H1 (cell line): ENCODE measurements around the gene OPHN1. TPM values are rescaled to one million over a fixed set of nuclear protein-coding genes. Genes with fewer than 3 reads are reported as not detected.

Source experiments
- CHD1 ChIP-seq: IDR thresholded peaks from 2 replicates; pipeline ENCODE4 v1.6.1; 2012; ENCODE audit warnings: low read depth, low read length, improper control_type of control experiment
- RBBP5 ChIP-seq: IDR thresholded peaks from 2 replicates; pipeline ENCODE4 v1.7.1; 2012; ENCODE audit warnings: low read depth, mild to moderate bottlenecking, inconsistent platforms, low read length, moderate library complexity, borderline replicate concordance
- SAP30 ChIP-seq: fragments of 300-600 bp; sonication (generic); IDR thresholded peaks from 2 replicates; pipeline ENCODE4 v1.7.1; 2012; ENCODE audit warnings: low read length, moderate library complexity, mild to moderate bottlenecking, inconsistent platforms; ENCODE audit not compliant: insufficient read depth, insufficient replicate concordance
- SIRT6 ChIP-seq: IDR thresholded peaks from one replicate; pipeline ENCODE4 v1.7.1; 2012; ENCODE audit warnings: low read length, inconsistent platforms
- SIX5 ChIP-seq: IDR thresholded peaks from 2 replicates; pipeline ENCODE4 v1.6.1; 2011; ENCODE audit warnings: mild to moderate bottlenecking, low read depth, low read length
- TBP ChIP-seq: IDR thresholded peaks from 2 replicates; pipeline ENCODE4 v1.6.1; 2011; ENCODE audit warnings: low read depth, low read length, improper control_type of control experiment
- polyA plus RNA-seq, 7 experiments: library from polyadenylated mRNA; depleted of rRNA in 3 of 7; stranded (reverse) in 5 of 7; unstranded in 2 of 7; fragments of >200 nt in 5 of 7; fragments of 200-250 nt in 2 of 7; gene quantifications; 1 replicate in 5 of 7; 2 replicates in 1 of 7; 4 replicates in 1 of 7; pipeline versions ENCODE4 v1.2.1 to v1.2.3, GENCODE V29; 2011 to 2013; ENCODE audit warnings: missing spikeins in 2 of 7, mixed read lengths in 2 of 7
- total RNA-seq: library from RNA; stranded (reverse); fragmentation: NEBNext Ultra II Directional; extraction: Animal tissue kit (Norgen Biotek cat#: 25700); gene quantifications from 2 replicates; pipeline ENCODE4 v1.2.1, GENCODE V29; 2021
- TF ChIP-seq, protein P1 (sequence below): fragments of 300-600 bp; sonication (generic); IDR thresholded peaks from 2 replicates; pipeline ENCODE4 v1.7.1; 2012; ENCODE audit warnings: low read length, moderate library complexity, mild to moderate bottlenecking, inconsistent platforms; ENCODE audit not compliant: insufficient replicate concordance

Gene OPHN1
- total and polyA plus RNA-seq, 2 of the 8 experiments (the other 6 are each of a cell fraction or from before 2014, with no cell fraction given) = 1.2 to 3.5 TPM

DNA sequence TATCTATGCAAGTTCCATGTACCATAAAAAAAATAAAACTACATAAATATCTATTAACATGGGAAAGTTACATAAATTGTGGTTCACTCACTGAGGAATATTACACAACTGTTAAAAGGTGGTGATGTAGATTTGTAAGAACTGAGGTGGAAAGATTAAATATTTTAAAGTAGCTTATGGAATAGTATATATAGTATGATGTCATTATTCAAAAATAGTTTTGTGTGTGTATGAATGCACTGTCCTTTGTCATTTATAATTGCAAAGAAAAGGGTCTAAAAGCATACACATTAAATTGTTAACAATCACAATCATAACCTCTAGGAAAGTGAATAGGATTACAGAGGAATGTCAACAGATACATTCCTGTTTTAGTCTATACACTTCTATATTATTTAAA, 355.9 kb downstream of the OPHN1 start (continued):
- TF ChIP-seq, protein P1, sequence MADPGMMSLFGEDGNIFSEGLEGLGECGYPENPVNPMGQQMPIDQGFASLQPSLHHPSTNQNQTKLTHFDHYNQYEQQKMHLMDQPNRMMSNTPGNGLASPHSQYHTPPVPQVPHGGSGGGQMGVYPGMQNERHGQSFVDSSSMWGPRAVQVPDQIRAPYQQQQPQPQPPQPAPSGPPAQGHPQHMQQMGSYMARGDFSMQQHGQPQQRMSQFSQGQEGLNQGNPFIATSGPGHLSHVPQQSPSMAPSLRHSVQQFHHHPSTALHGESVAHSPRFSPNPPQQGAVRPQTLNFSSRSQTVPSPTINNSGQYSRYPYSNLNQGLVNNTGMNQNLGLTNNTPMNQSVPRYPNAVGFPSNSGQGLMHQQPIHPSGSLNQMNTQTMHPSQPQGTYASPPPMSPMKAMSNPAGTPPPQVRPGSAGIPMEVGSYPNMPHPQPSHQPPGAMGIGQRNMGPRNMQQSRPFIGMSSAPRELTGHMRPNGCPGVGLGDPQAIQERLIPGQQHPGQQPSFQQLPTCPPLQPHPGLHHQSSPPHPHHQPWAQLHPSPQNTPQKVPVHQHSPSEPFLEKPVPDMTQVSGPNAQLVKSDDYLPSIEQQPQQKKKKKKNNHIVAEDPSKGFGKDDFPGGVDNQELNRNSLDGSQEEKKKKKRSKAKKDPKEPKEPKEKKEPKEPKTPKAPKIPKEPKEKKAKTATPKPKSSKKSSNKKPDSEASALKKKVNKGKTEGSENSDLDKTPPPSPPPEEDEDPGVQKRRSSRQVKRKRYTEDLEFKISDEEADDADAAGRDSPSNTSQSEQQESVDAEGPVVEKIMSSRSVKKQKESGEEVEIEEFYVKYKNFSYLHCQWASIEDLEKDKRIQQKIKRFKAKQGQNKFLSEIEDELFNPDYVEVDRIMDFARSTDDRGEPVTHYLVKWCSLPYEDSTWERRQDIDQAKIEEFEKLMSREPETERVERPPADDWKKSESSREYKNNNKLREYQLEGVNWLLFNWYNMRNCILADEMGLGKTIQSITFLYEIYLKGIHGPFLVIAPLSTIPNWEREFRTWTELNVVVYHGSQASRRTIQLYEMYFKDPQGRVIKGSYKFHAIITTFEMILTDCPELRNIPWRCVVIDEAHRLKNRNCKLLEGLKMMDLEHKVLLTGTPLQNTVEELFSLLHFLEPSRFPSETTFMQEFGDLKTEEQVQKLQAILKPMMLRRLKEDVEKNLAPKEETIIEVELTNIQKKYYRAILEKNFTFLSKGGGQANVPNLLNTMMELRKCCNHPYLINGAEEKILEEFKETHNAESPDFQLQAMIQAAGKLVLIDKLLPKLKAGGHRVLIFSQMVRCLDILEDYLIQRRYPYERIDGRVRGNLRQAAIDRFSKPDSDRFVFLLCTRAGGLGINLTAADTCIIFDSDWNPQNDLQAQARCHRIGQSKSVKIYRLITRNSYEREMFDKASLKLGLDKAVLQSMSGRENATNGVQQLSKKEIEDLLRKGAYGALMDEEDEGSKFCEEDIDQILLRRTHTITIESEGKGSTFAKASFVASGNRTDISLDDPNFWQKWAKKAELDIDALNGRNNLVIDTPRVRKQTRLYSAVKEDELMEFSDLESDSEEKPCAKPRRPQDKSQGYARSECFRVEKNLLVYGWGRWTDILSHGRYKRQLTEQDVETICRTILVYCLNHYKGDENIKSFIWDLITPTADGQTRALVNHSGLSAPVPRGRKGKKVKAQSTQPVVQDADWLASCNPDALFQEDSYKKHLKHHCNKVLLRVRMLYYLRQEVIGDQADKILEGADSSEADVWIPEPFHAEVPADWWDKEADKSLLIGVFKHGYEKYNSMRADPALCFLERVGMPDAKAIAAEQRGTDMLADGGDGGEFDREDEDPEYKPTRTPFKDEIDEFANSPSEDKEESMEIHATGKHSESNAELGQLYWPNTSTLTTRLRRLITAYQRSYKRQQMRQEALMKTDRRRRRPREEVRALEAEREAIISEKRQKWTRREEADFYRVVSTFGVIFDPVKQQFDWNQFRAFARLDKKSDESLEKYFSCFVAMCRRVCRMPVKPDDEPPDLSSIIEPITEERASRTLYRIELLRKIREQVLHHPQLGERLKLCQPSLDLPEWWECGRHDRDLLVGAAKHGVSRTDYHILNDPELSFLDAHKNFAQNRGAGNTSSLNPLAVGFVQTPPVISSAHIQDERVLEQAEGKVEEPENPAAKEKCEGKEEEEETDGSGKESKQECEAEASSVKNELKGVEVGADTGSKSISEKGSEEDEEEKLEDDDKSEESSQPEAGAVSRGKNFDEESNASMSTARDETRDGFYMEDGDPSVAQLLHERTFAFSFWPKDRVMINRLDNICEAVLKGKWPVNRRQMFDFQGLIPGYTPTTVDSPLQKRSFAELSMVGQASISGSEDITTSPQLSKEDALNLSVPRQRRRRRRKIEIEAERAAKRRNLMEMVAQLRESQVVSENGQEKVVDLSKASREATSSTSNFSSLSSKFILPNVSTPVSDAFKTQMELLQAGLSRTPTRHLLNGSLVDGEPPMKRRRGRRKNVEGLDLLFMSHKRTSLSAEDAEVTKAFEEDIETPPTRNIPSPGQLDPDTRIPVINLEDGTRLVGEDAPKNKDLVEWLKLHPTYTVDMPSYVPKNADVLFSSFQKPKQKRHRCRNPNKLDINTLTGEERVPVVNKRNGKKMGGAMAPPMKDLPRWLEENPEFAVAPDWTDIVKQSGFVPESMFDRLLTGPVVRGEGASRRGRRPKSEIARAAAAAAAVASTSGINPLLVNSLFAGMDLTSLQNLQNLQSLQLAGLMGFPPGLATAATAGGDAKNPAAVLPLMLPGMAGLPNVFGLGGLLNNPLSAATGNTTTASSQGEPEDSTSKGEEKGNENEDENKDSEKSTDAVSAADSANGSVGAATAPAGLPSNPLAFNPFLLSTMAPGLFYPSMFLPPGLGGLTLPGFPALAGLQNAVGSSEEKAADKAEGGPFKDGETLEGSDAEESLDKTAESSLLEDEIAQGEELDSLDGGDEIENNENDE = no peak
- TF ChIP-seq SIX5 = no peak
- no peak for TF ChIP-seq CHD1
- TF ChIP-seq TBP = no peak
- TF ChIP-seq SAP30 = no peak
- no peak for TF ChIP-seq RBBP5
- no peak for TF ChIP-seq SIRT6
- TF ChIP-seq, all 59 proteins: peak for 0
